GM21447 (cell line): ENCODE results near the gene LCLAT1.
"Not testable (repeated sequence)": the region's sequence is repeated elsewhere in the genome, so short reads cannot be mapped to it uniquely, and the experiment has no call there.

Experiments used
- ATAC-seq: cut with Tn5 transposase; IDR thresholded peaks from one replicate; pipeline ENCODE4 v1.9.1; 2021; ENCODE audit not compliant: unreplicated experiment

LCLAT1 gene

GRCh38 chr2:30513649-30514048, 66.6 kb downstream of the LCLAT1 start:
- ATAC-seq, result not testable (repeated sequence)

- ATAC-seq, result no peak
Measured at GRCh38 chr2:30514134-30514847, 67.2 kb downstream of the LCLAT1 start.

GRCh38 chr2:30514848-30515435, 67.9 kb downstream of the LCLAT1 start:
- ATAC-seq, result no peak

- ATAC-seq, result no peak
Measured at GRCh38 chr2:30516166-30516565, 69.1 kb downstream of the LCLAT1 start.

GRCh38 chr2:30519796-30520195, 72.8 kb downstream of the LCLAT1 start:
- no peak for ATAC-seq

- ATAC-seq, result no peak
Measured at GRCh38 chr2:30522421-30522820, 75.4 kb downstream of the LCLAT1 start.

GRCh38 chr2:30527411-30527810, 80.4 kb downstream of the LCLAT1 start:
- ATAC-seq, result no peak

GRCh38 chr2:30527859-30528258, 80.8 kb downstream of the LCLAT1 start:
- ATAC-seq, result no peak

- ATAC-seq, result no peak
Measured at GRCh38 chr2:30530346-30530745, 83.3 kb downstream of the LCLAT1 start.

GRCh38 chr2:30541680-30542079, 94.6 kb downstream of the LCLAT1 start:
- no peak for ATAC-seq

- ATAC-seq, result no peak
Measured at GRCh38 chr2:30545875-30546274, 98.8 kb downstream of the LCLAT1 start.

GRCh38 chr2:30548386-30548785, 101.3 kb downstream of the LCLAT1 start:
- no peak for ATAC-seq

- no peak for ATAC-seq
Measured at GRCh38 chr2:30549096-30549495, 102.0 kb downstream of the LCLAT1 start.

GRCh38 chr2:30559544-30560275, 112.7 kb downstream of the LCLAT1 start:
- no peak for ATAC-seq

GRCh38 chr2:30561349-30561748, 114.3 kb downstream of the LCLAT1 start:
- ATAC-seq, result no peak

GRCh38 chr2:30565851-30566358, 118.9 kb downstream of the LCLAT1 start:
- ATAC-seq, result no peak

GRCh38 chr2:30566631-30567030, 119.6 kb downstream of the LCLAT1 start:
- ATAC-seq, result no peak

- no peak for ATAC-seq
Measured at GRCh38 chr2:30567317-30567716, 120.3 kb downstream of the LCLAT1 start.

- ATAC-seq, result no peak
Measured at GRCh38 chr2:30569946-30570345, 122.9 kb downstream of the LCLAT1 start.

GRCh38 chr2:30577151-30577550, 130.1 kb downstream of the LCLAT1 start:
- no peak for ATAC-seq

GRCh38 chr2:30580391-30580790, 133.3 kb downstream of the LCLAT1 start:
- no peak for ATAC-seq

GRCh38 chr2:30582521-30582920, 135.5 kb downstream of the LCLAT1 start:
- no peak for ATAC-seq
